Esophagus squamous epithelium (tissue), 5 donors: ENCODE results near the gene HOXC13. TPM values are rescaled to one million over a fixed set of nuclear protein-coding genes. Genes with fewer than 3 reads are reported as not detected.

Experiments
- DNase-seq: peaks from one replicate; lab custom pipeline; 2025; lab: John Stamatoyannopoulos, UW
- H3K27ac ChIP-seq, 4 donors: fragments of 200-600 bp; sonication (generic); one replicate each; pipeline ENCODE4 v1.5.1; 2016 to 2019; ENCODE audit warnings: mild to moderate bottlenecking in 1 of 4
- H3K27me3 ChIP-seq, 4 donors: fragments of 200-600 bp; sonication (generic); 1 replicate in 3 of 4; 2 replicates in 1 of 4; pipeline versions ENCODE4 v1.5.1 to v1.6.0; 2017 to 2021; ENCODE audit warnings: antibody characterized with exemption in 1 of 4
- H3K36me3 ChIP-seq, 3 donors: fragments of 200-600 bp; sonication (generic); one replicate each; pipeline ENCODE4 v1.5.1; 2016 to 2019
- H3K4me1 ChIP-seq, 3 donors: fragments of 200-600 bp; sonication (generic); one replicate each; pipeline ENCODE4 v1.5.1; 2017 to 2019
- H3K4me3 ChIP-seq, 4 donors: fragments of 200-600 bp; sonication (generic); 1 replicate in 3 of 4; 2 replicates in 1 of 4; pipeline ENCODE4 v1.5.1; 2016 to 2019; ENCODE audit warnings: mild to moderate bottlenecking in 2 of 4, moderate library complexity in 1 of 4
- H3K9me3 ChIP-seq, 3 donors: fragments of 200-600 bp; sonication (generic); one replicate each; pipeline ENCODE4 v1.5.1; 2016 to 2019
- CTCF ChIP-seq, 6 experiments: fragments of 450-650 bp in 4 of 6; fragments of 200-600 bp in 2 of 6; sonication (generic) in 2 of 6; IDR thresholded peaks; one replicate each; pipeline ENCODE4 v1.5.1; 2016 to 2019; ENCODE audit warnings: antibody characterized with exemption in 6 of 6, mild to moderate bottlenecking in 4 of 6, moderate library complexity in 4 of 6
- POLR2A ChIP-seq, 4 donors: fragments of 450-650 bp; IDR thresholded peaks; one replicate each; pipeline ENCODE4 v1.6.1; 2017; ENCODE audit warnings: antibody characterized with exemption in 4 of 4, mild to moderate bottlenecking in 4 of 4, moderate library complexity in 3 of 4
- WGBS, 2 donors: methylation state at CpG; one replicate each; pipeline ENCODE4 v1.1.5; 2018; 5-methylcytosine and 5-hydroxymethylcytosine counted together
- intact Hi-C: fragments of 100-400 bp; cut with DNase I; formaldehyde crosslinking; loops from one replicate; pipeline ENCODE4 v1.15.0; 2022
- total RNA-seq, 4 donors: library from RNA; depleted of rRNA; stranded (reverse); fragments of >200 nt; gene quantifications; one replicate each; pipeline ENCODE4 v1.1.0, GENCODE V29; 2016
- donor health status: DM: yes; HTN: yes; CAD: no.

Gene HOXC13
- total RNA-seq, 4 donors from 2014 or later: 0.83 TPM; not detected in 3

- Histone ChIP-seq H3K4me3 (no peak overlapping the region), H3K36me3 (no peaks in the 10 kb centered on the region), H3K9me3 (no peaks in the 10 kb centered on the region), H3K27ac (no peak overlapping the region), H3K27me3 (peaks cover 39 to 100% (median 87%) of the 10 kb centered on the region in 4 donors), H3K4me1 (peaks cover 0 to 44% (median 15%) of the 10 kb centered on the region in 3 donors)
- intact Hi-C loops: no loop called here
- no peak for DNase-seq
- TF ChIP-seq POLR2A (IDR thresholded peaks at IDR 0.05) (no peak), CTCF (IDR thresholded peaks at IDR 0.05) (no peak)
- WGBS, 2 donors: 2 to 18% methylated on average over 2 of the region's 2 CpGs
Observed at GRCh38 chr12:53964315-53964713, 25.7 kb downstream of the HOXC13 start.

DNA sequence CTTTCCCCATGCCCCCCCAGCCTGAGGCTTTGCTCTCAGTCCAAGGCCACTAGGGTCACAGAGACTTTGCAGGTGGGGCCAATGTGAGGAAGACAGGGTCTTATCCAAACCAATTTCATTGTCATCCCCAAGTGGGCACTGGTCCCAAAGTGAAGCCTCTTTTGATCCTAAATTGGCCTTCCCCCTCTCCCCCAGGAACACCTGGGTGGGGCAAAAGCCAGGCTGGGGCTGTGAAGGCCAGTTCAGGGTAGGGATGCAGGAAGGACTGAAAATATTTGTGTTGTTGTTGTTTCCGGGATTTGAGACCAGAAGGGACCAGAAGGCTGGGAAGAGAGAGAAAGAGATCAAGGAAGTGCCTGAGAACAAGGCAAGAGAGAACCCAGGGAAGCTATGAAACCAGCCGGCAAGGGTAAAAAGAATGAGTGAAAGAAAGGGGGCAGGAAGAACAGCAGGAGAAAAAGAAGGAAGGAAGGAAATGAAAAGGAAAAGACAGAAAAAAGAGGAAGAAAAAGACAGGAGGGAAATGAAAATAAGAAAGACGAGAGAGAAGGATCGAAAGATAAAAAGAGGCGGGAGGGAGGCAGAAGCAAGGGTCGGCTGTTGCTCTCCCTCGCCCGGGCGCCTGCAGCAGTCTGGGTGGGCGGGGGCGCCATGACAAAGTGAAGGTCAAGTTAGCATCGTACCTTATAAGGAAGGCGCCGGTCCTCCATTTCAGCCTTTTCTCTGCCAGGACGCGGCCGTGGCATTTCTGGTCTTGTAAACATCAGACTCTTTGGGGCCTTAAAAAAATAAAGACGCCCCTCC is 26.9 kb downstream of the HOXC13 start:
- no peaks in the 10 kb centered on the region for H3K36me3 ChIP-seq
- peaks cover 0 to 41% (median 15%) of the 10 kb centered on the region in 3 donors for H3K4me1 ChIP-seq
- peaks cover 39 to 100% (median 88%) of the 10 kb centered on the region in 4 donors for H3K27me3 ChIP-seq
- H3K27ac ChIP-seq: no peak overlapping the region
- peak overlapping the region in 1 of 4 donors; percentile 26 for H3K4me3 ChIP-seq
- no peak for DNase-seq
- intact Hi-C loops: no loop called here
- H3K9me3 ChIP-seq: no peaks in the 10 kb centered on the region
- WGBS, 2 donors: 6 to 7% methylated on average over 18 of the region's 18 CpGs
- TF ChIP-seq CTCF (IDR thresholded peaks at IDR 0.05) (no peak), POLR2A (IDR thresholded peaks at IDR 0.05) (no peak)

DNA sequence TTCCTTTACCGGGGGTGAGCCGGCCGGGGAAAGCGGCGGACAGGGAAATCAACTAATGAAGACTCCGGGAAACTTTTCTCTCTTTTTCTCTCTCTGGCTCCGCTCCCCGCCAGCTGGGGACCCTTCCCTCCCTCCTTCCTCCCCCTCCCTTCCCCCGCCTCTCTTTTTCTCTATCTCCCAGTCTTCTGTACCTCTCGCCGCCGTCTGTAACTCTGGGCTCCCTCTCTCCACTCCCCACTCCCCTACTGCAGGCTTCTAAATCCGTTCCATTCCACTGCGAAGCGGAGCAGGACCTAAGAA is 27.4 kb downstream of the HOXC13 start:
- peaks cover 35 to 100% (median 87%) of the 10 kb centered on the region in 4 donors for H3K27me3 ChIP-seq
- no peaks in the 10 kb centered on the region for H3K9me3 ChIP-seq
- H3K4me1 ChIP-seq: peaks cover 0 to 36% (median 11%) of the 10 kb centered on the region in 3 donors
- intact Hi-C loops: no loop called here
- 8 to 19% methylated on average over 12 to 15 of the region's 15 CpGs for WGBS, 2 donors
- H3K36me3 ChIP-seq: no peaks in the 10 kb centered on the region
- peak overlapping the region in 1 of 4 donors; percentile 26 for H3K4me3 ChIP-seq
- TF ChIP-seq CTCF (IDR thresholded peaks at IDR 0.05) (no peak), POLR2A (IDR thresholded peaks at IDR 0.05) (no peak)
- no peak overlapping the region for H3K27ac ChIP-seq
- no peak for DNase-seq

GRCh38 chr12:53966385-53967133 is 27.9 kb downstream of the HOXC13 start:
- H3K4me1 ChIP-seq: peaks cover 0 to 31% (median 10%) of the 10 kb centered on the region in 3 donors
- no peak overlapping the region for H3K27ac ChIP-seq
- TF ChIP-seq POLR2A (IDR thresholded peaks at IDR 0.05) (no peak), CTCF (IDR thresholded peaks at IDR 0.05) (no peak)
- intact Hi-C loops: no loop called here
- H3K27me3 ChIP-seq: peaks cover 36 to 100% (median 87%) of the 10 kb centered on the region in 4 donors
- no peaks in the 10 kb centered on the region for H3K36me3 ChIP-seq
- 19 to 25% methylated on average over 35 to 36 of the region's 36 CpGs for WGBS, 2 donors
- no peaks in the 10 kb centered on the region for H3K9me3 ChIP-seq
- DNase-seq: no peak
- H3K4me3 ChIP-seq: peak overlapping the region in 1 of 4 donors; percentile 26

DNA sequence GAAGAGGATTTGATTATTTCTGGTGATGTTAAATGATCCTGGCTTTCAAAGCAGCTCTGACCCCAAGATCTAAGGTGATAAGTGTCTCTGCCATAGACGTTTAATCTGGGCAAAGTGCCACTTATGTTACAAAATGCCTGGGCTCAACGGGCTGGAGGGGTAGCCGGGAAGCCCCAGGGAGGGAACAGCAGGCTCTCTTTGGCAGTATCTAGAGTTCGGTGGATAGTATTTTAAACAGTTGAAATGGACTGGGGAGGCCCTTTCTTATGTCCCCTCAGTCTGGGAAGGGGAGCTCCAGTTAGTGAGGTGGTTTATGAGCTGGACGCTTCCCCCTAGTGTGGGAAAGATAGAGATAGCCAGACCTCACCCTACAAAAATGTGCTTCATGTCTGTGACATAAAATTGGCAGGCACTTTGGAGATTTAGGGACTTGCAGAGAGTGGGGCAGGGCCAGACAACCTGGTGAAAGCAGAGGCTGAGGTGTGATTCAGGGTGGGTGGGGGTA is 28.8 kb downstream of the HOXC13 start:
- H3K4me3 ChIP-seq: no peak overlapping the region
- H3K36me3 ChIP-seq: no peaks in the 10 kb centered on the region
- H3K27me3 ChIP-seq: peaks cover 34 to 100% (median 88%) of the 10 kb centered on the region in 4 donors
- WGBS, 2 donors: 20 to 37% methylated on average over 5 of the region's 5 CpGs
- no peak for DNase-seq
- H3K27ac ChIP-seq: no peak overlapping the region
- no peaks in the 10 kb centered on the region for H3K9me3 ChIP-seq
- intact Hi-C loops: no loop called here
- peaks cover 0 to 29% (median 10%) of the 10 kb centered on the region in 3 donors for H3K4me1 ChIP-seq
- TF ChIP-seq POLR2A (IDR thresholded peaks at IDR 0.05): no peak
- TF ChIP-seq CTCF (IDR thresholded peaks at IDR 0.05): no peak
